Body of pancreas (tissue), 4 donors: ENCODE measurements around the gene FCAMR.

Source experiments
- CTCF ChIP-seq, 7 experiments: fragments of 450-650 bp in 4 of 7; fragments of 200-600 bp in 3 of 7; sonication (generic) in 3 of 7; IDR thresholded peaks; one replicate each; pipeline ENCODE4 v1.5.1; 2016 to 2019; ENCODE audit warnings: antibody characterized with exemption in 7 of 7
- POLR2A ChIP-seq, 3 donors: fragments of 450-650 bp; IDR thresholded peaks; one replicate each; pipeline ENCODE4 v1.6.1; 2016; ENCODE audit warnings: antibody characterized with exemption in 3 of 3, mild to moderate bottlenecking in 2 of 3

- TF ChIP-seq CTCF (IDR thresholded peaks at IDR 0.05) (no peak), POLR2A (IDR thresholded peaks at IDR 0.05) (no peak)
Observed at GRCh38 chr1:207009945-207010344, 39.7 kb upstream of the FCAMR start.
